GM18907 (cell line): Measurements from ENCODE around the gene LRRC23.
"Not testable (repeated sequence)": the region's sequence is repeated elsewhere in the genome, so short reads cannot be mapped to it uniquely, and the experiment has no call there.

Experiments used
- ATAC-seq: cut with Tn5 transposase; IDR thresholded peaks from one replicate; pipeline ENCODE4 v1.9.1; 2021; ENCODE audit warnings: mild to moderate bottlenecking, moderate library complexity; ENCODE audit not compliant: unreplicated experiment

LRRC23 gene

GRCh38 chr12:6872073-6873048 is 32.3 kb upstream of the LRRC23 start:
- ATAC-seq = peak; percentile 36

- ATAC-seq = peak; percentile 73
These were observed 31.3 kb upstream of the LRRC23 start, which contains the start of gene SPSB2 for GRCh38 chr12:6873094-6874014. SPSB2 (minus strand) TSS chr12:6873303; CDS start chr12:6872901, 402 bp downstream.

- ATAC-seq = not testable (repeated sequence)
These were observed 30.6 kb upstream of the LRRC23 start for GRCh38 chr12:6874015-6874368.

GRCh38 chr12:6879824-6880223 is 24.8 kb upstream of the LRRC23 start:
- ATAC-seq = not testable (repeated sequence)

GRCh38 chr12:6883252-6883651 is 21.4 kb upstream of the LRRC23 start:
- no peak for ATAC-seq

GRCh38 chr12:6883683-6884082 is 20.9 kb upstream of the LRRC23 start:
- no peak for ATAC-seq

- no peak for ATAC-seq
These were observed 20.1 kb upstream of the LRRC23 start for GRCh38 chr12:6884539-6884938.

GRCh38 chr12:6886206-6886999 is 18.2 kb upstream of the LRRC23 start:
- not testable (repeated sequence) for ATAC-seq

GRCh38 chr12:6887460-6887859 is 17.2 kb upstream of the LRRC23 start:
- ATAC-seq = no peak

GRCh38 chr12:6888360-6888759 is 16.3 kb upstream of the LRRC23 start:
- no peak for ATAC-seq

GRCh38 chr12:6888794-6889193 is 15.8 kb upstream of the LRRC23 start:
- not testable (repeated sequence) for ATAC-seq

- not testable (repeated sequence) for ATAC-seq
These were observed 14.6 kb upstream of the LRRC23 start for GRCh38 chr12:6889775-6890573.

GRCh38 chr12:6890789-6891645 is 13.6 kb upstream of the LRRC23 start:
- ATAC-seq = peak; percentile 93

- ATAC-seq = peak; percentile 23
These were observed 13.0 kb upstream of the LRRC23 start for GRCh38 chr12:6891646-6892001.

- ATAC-seq = not testable (repeated sequence)
These were observed 11.9 kb upstream of the LRRC23 start for GRCh38 chr12:6892683-6893082.

- ATAC-seq = no peak
These were observed 10.3 kb upstream of the LRRC23 start for GRCh38 chr12:6894321-6894720.

- ATAC-seq = no peak
These were observed 7.7 kb upstream of the LRRC23 start for GRCh38 chr12:6896846-6897435.

- ATAC-seq = no peak
These were observed 5.2 kb upstream of the LRRC23 start for GRCh38 chr12:6899427-6899826.
